SHP77 treated with DMSO at 0.1 percent for 48 hours (cell line): ENCODE results near the gene HSPA12A.

Source experiments
- DNase-seq: peaks from one replicate; lab custom pipeline; 2025; lab: John Stamatoyannopoulos, UW

Gene HSPA12A

DNA sequence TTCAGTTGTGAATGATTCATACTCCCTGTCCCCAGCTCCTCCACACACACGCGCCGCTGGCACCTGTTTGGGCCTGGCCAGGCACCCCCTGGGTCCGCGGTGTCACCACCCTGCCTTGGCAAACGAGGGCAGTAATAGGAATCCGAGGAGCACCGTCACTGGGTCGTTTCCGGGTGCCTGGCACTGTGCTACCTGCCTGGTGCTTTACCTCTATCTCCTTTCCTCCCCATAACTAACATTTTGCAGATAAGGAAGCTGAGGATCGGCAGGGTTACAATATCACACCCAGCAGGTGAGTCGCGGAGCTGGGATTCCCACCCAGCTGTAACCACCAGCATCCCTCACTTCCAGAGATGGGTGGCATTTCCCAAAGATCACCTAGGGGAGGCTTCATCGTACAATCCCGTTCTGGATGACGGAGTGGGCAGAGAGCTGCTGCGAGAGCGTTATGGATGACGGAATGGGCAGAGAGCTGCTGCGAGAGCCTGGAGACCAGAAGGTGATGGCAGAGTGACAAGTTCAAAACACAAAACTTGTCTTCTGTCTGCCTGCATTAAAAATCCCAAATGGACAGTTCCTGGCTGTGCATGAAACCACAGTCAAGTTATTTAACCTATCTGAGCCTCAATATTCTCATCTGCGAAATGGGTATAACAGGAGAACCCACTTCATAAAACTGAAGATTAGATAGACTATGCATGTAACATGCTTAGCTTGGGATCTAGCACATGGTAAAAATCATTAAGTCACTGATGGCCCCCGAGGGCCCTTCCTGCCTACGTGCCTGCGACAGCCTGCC is 1.1 kb upstream of the HSPA12A start:
- DNase-seq, result no peak

DNA sequence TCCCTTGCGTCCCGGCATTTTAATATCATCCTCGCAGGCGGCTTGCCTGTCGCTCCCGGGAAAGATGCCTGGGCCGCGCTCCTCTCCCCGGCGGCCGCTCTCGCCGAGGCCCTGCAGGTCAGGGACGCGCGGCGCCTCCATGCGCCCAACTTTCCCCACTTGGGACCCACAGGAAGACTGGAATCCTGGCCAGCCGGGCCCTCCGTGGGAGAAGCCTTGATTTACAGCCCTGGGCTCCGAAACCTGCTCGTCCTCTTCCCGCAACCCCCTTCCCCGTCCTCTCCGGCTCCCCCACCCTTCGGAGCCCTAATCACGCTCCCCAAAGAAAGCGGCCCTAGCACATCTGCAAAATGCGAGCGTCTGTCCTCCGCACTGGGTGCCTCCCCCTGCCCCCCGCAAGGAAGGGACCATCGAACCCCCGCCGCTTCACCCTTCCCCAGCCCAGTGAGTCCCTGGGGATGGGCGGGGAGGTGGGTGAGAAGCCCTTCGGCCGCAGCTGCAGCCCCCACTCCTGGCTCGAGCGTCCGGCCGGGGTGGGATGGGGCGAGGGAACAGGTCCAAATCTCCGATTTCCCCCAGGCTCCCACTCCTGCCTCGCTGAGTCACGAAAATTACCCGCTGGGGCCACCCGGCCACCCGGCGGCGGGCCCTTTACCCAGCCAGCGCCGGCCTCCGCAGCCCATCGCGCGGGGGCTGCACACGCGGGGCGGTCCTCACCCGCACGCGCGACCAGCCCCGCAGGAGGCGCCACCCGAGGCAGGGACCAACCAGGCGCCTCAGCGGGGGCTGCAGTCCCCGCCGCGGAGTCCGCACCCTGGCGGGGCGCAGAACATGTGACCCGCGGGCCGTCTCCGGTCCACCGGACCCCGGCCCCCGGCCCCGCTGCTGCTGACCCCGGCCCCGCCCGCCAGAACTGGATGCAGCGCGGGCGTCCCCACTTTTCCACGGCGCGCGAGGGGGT is 695 bp downstream of the HSPA12A start:
- no peak for DNase-seq

DNA sequence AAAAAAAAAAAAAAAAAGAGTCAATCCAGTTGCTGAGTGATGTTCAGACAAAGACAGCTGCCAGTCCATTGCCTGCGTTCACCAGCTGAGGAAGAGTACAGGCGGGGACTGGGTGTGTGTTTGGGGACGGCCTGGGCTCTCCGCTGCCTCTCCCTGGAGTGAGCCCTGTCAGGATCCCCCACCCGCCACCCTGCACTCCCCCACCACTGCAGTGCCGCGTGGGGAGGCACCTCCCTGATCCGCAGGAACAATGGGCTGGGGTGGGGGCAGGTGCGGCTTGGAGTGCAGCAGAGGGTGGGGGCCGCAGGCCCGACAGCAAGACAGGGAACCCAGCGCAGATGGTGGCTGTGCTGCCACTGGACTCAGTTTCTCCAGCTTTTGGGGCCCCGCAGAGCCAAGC is 1.4 kb downstream of the HSPA12A start:
- no peak for DNase-seq

DNA sequence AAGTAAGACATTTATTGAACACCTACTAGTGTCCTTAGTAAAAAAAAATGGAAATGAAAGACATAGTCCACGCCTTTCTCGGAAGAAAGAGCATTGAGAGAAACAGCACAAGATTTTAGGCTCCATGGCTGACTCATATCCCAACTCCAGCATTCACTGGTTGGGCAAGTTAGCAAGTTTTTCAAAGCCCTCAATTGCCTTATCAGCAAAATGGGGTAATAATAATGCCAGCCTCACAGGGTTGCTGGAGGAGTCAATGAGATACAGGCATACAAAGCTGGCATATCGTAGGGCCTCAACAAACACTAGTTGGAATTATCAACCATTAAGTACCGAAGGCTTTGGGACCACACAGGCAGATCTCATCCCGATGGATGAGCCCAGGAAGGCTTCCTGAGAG is 4.0 kb downstream of the HSPA12A start:
- no peak for DNase-seq

DNA sequence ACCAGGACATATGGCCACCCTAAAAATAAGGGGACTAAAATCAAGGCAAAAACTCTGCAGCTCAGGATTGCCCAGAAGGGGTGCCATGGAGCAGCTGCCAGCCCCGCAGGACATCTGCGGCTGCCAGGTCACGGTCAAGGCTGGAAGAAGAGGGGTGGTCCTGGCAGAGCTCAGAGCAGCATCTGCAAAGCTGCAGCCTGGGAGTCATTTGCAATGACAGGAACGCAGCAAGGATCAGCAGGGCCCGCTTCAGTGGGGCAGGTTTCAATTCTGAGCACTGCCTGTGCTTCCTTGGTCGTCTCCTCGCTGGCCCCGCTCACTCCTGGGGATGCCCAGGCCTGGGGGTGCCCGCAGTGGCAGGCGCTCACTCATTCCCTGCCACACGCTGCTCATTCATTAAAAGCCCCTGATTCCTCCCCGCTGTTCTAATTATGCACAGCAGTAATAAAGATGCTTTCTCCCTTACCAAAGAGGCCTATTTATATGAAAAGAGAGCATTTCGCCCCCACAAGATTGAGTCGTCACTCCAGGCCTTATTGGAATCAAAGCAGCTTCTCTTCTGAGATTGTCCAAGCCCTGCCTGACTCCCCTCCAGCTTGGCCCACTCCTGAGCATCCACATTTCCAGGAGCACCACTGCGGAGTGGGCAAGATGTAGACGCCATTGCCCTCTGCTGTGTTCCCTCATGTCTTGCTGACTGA is 4.6 kb downstream of the HSPA12A start:
- DNase-seq, result no peak

DNA sequence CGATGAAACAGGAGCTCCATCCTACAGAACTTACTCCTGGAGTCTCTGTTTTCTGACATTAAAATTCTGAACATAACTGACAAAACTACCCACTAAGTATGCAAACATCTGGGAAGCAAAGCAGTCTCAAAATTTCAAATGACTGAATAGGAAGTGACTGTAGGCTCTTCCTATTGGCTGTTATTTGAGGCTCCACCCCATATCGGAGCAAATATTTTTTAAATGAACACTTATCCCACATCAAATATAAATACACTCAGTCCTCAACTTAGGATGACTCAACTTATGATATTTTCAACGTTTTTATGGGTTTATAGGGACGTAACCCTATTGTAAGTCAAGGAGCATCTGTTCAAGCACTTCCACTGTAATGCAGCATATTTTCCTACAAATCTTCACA is 8.8 kb downstream of the HSPA12A start:
- no peak for DNase-seq

DNA sequence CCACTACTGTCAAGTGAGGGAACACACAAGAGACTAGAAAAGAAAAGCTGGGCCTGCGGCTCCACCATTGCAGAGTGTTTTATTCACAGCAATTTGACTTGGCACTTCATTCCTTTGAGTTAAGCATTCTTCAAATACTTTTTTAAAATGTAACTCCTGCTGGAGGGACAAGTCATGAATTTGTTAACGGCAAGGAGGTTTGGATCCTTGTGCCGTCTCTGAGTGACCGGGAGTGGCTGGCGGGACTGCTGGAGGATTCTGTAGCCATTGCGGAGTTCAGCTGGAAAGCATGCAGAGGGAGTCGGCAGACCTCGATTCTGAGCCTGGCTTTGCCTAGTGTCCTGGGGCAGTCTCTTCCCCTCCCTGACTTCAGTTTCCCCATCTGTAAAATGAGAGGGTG is 9.8 kb downstream of the HSPA12A start:
- DNase-seq, result no peak

DNA sequence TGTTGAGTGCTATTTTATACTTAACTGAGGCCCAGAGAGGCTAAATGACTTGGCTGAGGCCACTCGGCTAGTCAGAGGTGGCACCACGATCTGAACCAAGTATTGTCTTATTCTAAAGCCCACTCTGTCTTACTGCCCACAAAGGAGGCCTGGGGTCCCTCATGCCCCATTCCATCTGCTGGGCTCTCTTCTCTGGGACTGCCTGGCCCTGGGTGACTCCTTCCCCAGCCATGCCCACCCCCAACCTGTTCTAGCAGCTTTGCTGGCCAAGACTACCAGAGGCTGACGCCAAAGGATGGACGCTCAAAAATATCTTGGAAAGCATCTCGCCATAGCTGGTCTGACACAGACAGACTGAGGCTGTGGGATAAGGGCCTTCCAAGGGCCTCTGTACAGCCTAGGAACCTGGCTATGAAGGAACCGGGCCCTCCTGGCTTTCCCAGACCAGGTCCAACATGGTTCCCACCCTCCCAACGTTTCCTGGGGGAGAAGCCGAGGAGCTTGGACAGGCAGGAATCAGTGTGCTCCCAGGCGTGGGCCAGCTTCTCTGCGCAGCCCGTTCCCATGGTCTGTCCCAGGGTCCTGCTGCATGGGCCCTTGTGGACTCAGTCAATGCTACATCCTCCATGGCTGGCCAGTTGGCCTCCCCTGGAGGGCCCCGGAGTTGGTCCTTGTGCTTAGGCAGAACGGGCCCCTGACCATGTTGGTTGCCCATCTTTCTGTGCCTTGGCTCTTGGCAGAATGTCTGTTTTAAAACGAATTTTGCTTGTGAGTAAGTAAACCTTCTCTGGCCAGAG is 11.7 kb downstream of the HSPA12A start:
- DNase-seq, result no peak

DNA sequence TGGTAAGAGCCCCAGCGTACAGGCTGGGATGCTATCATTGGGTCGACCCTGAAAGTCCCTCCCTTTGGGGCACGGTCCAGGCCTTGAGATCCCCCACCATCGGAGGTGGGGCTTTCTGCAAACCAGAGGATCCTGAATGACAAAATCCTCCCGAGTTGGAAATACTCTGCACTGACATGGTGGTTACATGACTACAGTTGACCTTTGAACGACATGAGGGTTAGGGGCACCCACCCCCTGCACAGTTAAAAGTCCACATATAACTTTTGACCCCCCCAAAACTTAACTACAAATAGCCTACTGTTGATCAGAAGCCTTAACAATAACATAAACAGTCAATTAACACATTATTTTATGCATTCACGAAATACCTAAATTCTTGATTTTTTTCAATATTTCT is 13.1 kb downstream of the HSPA12A start:
- DNase-seq, result no peak

DNA sequence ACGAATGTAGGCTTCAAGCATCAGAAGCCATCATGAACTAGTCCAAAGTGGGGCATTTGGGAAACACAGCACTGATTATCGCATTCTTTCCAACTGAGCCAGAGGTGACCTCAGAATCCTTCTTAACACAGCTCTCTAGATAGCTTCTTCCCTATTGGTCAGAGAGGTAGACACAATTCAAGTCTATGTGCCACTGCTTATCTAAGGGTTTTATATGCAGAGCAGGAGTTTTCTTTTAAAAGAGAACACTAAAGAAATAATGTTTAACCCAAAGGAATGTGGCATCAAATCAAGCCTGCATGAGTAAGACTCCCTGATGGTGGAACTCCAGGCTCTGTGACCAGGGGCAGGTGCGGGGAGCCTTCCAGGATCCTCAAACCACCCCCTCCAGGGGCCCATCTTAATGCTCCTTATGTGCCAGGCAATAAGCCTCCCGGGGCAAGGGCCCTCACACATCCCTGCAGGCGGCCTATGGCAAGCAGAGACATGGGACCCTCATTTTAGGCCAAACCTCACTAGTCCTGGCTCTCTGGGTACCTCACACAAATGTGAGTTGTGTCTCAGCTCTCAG is 13.8 kb downstream of the HSPA12A start:
- DNase-seq, result no peak

DNA sequence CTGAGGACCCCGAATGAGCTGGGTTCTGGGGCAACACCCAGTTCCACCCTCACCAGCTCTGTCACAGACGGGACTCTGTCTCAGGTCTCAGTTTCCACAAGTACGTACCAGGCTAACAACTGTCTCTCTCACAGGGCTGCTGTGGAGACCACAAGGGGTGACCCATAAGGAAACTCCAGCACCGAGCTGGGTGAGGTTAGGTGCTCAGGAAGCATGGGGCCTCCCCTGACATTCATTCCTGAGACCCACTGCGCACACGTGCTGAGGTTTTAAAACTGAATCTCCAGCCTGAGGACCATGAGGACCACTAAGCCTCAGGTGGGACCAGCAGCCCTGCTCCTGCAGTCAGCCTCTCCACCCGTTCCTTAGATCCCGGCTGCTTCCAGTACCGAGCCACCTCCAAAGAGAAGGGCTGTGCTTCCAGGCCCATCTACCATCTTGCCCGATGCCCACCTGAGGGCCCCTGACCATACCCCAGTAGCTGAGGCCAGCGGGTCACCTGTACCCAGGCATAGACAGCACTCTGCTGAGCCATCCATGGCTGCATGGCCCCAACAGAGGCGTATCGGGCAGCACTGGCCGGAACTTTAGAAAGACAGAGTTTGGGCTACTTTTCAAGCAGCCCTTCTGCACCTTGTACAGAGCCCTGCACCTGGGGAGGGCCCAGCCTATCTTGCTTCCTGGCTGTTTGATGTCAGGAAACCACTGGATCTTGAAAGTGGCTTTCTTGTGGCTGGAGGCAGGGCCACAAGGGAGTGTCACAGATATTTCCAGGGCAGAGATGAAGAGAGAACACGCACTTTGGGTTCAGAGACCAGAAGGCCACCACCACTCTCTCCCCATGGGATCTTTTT is 18.7 kb downstream of the HSPA12A start:
- DNase-seq, result no peak

DNA sequence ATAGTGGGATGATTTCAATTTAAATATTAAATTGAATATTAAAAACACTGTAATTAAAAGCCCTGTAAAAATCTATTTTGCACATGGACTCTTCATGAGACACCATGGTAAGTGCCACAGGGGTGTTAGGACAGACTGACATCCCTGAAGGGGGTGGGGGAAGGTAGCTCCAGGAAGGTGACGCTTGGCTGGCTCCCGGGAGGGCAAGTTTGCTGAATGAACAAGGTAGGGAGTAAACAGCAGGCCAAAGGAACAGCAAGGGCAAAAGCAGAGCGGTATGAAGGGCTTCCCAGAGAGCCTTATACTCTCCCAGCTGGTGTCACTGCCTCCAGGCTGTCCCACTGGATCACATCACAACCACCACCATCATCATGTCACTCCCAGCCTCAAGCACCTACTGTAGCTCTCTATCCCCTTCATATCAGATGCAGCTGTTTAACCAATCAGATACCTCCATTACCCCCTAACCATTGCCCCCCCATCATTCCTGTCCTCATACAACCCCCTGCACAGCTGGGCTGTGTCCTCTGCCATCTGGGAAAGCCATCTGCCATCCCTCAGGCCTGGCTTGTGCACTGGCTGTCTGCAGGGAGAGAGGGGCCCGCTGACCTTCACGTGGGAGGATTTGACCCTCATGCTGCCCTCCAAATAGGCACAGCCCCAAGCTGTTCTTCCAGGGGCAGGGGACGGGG is 19.5 kb downstream of the HSPA12A start:
- DNase-seq, result no peak

DNA sequence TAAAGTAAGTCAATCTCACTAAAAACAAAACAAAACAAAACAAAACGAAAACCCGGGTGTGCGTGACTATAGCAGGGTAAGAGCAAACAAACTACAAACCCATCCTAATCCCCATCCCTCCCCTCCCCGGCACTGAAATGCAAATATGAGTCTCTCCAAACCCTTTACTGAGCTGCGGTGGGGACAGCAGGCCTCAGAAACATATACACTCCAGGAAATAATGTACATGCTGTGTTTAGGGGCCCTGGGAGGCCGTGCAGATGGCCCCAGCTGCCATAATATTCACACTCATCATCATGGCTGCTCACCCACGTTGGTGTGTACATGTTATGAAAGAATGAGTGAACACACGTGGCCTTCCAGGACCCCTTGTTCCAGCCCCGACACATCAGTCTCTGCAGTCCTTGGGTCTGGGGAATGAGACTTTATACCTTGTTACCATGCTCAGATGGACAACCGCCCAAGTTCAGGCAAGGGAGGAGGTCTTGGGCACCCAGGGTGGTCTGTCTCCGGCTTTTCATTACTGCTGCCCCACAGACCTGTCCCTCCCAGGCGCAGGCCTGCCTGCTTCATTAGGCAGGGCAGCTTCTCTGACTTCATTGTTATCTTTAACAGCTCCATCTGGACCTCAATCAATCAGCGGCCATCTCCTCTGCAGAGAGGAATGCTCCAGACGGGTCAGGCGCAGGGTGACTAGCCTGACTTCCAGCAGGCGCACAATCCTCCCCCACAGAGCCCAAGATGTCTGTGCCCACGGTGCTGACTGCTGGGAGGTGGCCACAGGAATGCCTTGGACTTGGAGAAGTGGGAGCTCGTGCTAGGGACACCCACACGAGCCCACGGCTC is 20.6 kb downstream of the HSPA12A start:
- no peak for DNase-seq

DNA sequence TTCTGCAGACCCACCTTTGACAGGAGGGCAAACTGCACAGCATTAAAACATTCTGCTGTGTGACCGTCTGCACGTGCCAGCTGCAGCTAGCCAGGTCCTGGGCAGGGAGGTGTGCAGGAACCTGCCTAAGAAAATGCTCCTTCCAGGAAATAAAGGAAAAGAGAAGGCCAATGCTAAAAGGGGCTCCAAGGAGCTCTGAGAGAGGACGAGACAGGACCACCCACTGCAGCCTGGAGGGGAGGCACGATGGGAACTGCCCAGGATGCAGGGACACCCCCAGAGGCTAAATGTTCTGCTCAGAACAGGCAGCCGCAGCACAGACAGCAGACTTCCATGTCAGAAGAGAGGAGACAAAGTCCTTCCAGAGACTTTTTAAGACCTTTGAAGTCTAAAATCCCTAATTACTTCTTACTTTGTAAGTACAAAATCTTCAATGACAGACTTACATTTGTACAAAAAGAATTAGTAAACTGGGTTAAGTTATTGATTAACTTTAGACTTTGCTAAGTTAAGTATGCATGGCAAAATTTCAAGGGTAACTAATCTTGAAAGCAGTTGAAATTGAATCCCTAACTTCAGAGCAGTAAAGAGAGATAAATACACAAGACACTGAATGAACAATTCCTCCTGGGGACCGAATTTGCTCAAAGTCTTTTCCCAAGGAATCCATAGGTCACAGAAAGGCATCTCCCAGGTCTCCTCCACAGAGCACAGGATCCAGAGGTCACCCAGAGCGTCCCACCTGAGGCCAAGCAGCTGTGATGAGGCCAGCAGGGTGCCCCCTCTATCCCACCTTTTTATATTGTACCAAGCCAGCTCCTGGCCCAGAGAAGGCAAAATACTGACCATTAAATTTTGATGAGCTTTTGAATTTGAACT is 21.5 kb downstream of the HSPA12A start:
- no peak for DNase-seq

DNA sequence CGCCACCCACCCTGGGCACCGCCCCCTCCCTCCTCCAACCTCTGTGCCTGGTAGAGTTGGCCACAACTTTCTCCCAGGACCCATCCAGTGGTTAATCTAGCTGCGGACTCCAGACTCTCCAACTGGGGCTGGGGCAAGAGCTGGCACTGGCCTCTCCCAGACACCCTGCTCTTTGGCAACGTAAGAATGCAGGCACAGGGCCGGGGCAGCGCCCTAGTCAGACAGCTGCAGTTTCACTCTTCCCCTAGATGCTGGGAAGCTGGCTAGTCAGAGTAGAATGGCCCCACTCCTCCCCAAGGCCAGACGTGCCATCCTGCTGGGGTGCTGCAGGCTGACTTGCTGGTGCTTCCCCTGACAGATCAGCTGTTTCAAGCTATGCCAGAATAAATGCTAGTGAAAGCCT is 22.1 kb downstream of the HSPA12A start:
- no peak for DNase-seq

DNA sequence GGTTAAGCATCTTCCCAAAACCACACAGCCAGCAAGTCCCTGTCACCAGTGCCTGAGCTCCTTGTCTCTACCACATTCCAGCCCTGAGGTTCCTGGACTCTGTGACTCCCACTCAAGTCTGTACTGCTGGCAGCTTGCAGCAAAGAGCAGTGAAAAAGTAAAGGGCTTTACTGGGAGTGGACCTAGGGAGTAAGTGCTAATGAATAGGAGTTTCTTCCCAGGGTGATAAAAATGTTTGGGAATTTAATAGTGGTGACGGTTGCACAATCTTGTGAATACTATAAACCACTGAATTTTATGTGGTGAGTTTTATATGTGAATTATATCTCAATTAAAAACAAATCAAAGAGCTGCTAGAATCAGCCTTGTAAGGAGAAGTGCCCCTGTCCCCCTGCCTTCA is 22.6 kb downstream of the HSPA12A start:
- no peak for DNase-seq

DNA sequence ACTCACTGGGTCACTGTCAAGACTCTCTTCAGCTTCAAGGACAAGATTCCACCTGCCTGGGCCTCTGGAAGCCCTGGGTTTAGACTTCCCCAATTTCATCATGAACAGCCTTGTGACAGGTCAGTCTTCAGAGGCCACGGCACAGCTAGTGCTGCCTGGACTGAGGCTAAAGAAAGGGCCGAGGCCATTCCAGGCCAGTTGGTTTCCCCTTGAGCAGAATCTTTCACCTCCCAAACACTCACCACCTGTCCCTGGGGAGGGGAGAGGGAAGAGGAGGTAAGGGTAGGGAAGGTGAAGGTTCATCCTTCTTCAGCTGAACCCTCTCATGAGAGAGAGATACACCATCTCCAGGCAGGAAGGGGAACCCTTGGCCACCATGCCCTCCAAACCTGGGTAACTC is 24.3 kb downstream of the HSPA12A start:
- no peak for DNase-seq

DNA sequence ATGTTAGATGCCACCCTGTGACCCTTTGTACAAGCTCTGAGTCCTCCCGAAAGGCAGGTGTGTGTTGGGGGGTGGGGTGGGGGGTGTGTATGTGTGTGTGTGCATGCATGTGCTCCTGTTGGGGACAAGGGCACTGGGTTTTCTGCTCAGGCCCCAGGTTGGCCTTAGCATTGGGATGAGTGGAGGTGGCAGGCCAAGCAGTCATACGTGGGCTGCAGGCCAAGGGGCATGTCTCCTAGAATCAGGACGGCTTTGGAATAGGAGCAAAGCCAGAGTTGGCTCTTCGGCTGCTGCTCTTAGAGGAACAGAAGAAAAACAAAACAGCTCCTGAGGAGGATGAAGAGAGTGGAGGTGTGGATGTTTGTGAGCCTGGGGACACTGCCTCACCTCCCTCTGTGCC is 26.0 kb downstream of the HSPA12A start:
- no peak for DNase-seq
